Activated T-cell treated with anti-CD3 and anti-CD28 coated beads, Interleukin-2, amount 50 U/mL, for 24 hours (primary cell): ENCODE results near the gene CD22.
A peak's percentile ranks its signal among the peaks of the same experiment; 100 is the strongest.

ENCODE experiments used
- DNase-seq: peaks from one replicate; pipeline ENCODE4 v3.0.0-alpha.2; 2020
- H3K27ac Mint-ChIP-seq: 2 replicates; pipeline ENCODE4 v1.8.0; 2020; ENCODE audit warnings: mild to moderate bottlenecking, mixed read lengths
- H3K27me3 Mint-ChIP-seq: 2 replicates; pipeline ENCODE4 v1.8.0; 2020; ENCODE audit warnings: mixed read lengths
- H3K36me3 Mint-ChIP-seq: 2 replicates; pipeline ENCODE4 v1.8.0; 2020; ENCODE audit warnings: low read depth, mixed read lengths
- H3K4me1 Mint-ChIP-seq: 2 replicates; pipeline ENCODE4 v1.8.0; 2020; ENCODE audit warnings: low read depth, mixed read lengths
- H3K4me3 Mint-ChIP-seq: 2 replicates; pipeline ENCODE4 v1.8.0; 2020; ENCODE audit warnings: mild to moderate bottlenecking, moderate library complexity, mixed read lengths
- H3K9me3 Mint-ChIP-seq: 2 replicates; pipeline ENCODE4 v1.8.0; 2020; ENCODE audit warnings: mixed read lengths

The CD22 gene

GRCh38 chr19:35315883-35316282 is 13.1 kb upstream of the CD22 start:
- no peaks in the 10 kb centered on the region for H3K9me3 Mint-ChIP-seq
- H3K36me3 Mint-ChIP-seq = no peaks in the 10 kb centered on the region
- H3K27me3 Mint-ChIP-seq = peaks cover 8% of the 10 kb centered on the region
- peaks cover 11% of the 10 kb centered on the region for H3K4me1 Mint-ChIP-seq
- DNase-seq = no peak
- no peak overlapping the region for H3K4me3 Mint-ChIP-seq
- no peak overlapping the region for H3K27ac Mint-ChIP-seq

- Mint-ChIP-seq H3K4me3 (no peak overlapping the region), H3K36me3 (no peaks in the 10 kb centered on the region), H3K4me1 (peaks cover 11% of the 10 kb centered on the region), H3K27me3 (peaks cover 9% of the 10 kb centered on the region), H3K9me3 (no peaks in the 10 kb centered on the region), H3K27ac (no peak overlapping the region)
- DNase-seq = no peak
Measured at GRCh38 chr19:35316560-35316959, 12.4 kb upstream of the CD22 start.

GRCh38 chr19:35317464-35318043 is 11.4 kb upstream of the CD22 start:
- Mint-ChIP-seq H3K27ac (peak overlapping the region; percentile 19), H3K27me3 (peaks cover 9% of the 10 kb centered on the region), H3K4me3 (no peak overlapping the region), H3K9me3 (peaks cover 2% of the 10 kb centered on the region), H3K4me1 (peaks cover 11% of the 10 kb centered on the region), H3K36me3 (no peaks in the 10 kb centered on the region)
- no peak for DNase-seq

GRCh38 chr19:35318679-35319448 is 10.1 kb upstream of the CD22 start:
- no peak for DNase-seq
- Mint-ChIP-seq H3K9me3 (peaks cover 2% of the 10 kb centered on the region), H3K4me3 (no peak overlapping the region), H3K36me3 (no peaks in the 10 kb centered on the region), H3K27ac (peak overlapping the region; percentile 55), H3K27me3 (peaks cover 9% of the 10 kb centered on the region), H3K4me1 (peaks cover 11% of the 10 kb centered on the region)

- peaks cover 11% of the 10 kb centered on the region for H3K4me1 Mint-ChIP-seq
- no peak overlapping the region for H3K27ac Mint-ChIP-seq
- H3K4me3 Mint-ChIP-seq = no peak overlapping the region
- DNase-seq = no peak
- H3K9me3 Mint-ChIP-seq = peaks cover 2% of the 10 kb centered on the region
- peaks cover 9% of the 10 kb centered on the region for H3K27me3 Mint-ChIP-seq
- no peaks in the 10 kb centered on the region for H3K36me3 Mint-ChIP-seq
Measured at GRCh38 chr19:35320065-35320713, 8.8 kb upstream of the CD22 start.

GRCh38 chr19:35321291-35321690 is 7.7 kb upstream of the CD22 start:
- peaks cover 11% of the 10 kb centered on the region for H3K4me1 Mint-ChIP-seq
- H3K36me3 Mint-ChIP-seq = no peaks in the 10 kb centered on the region
- no peak overlapping the region for H3K27ac Mint-ChIP-seq
- no peak overlapping the region for H3K4me3 Mint-ChIP-seq
- peaks cover 9% of the 10 kb centered on the region for H3K27me3 Mint-ChIP-seq
- DNase-seq = no peak
- H3K9me3 Mint-ChIP-seq = peaks cover 2% of the 10 kb centered on the region

- no peak overlapping the region for H3K27ac Mint-ChIP-seq
- H3K9me3 Mint-ChIP-seq = peaks cover 2% of the 10 kb centered on the region
- H3K4me3 Mint-ChIP-seq = no peak overlapping the region
- no peaks in the 10 kb centered on the region for H3K36me3 Mint-ChIP-seq
- peaks cover 9% of the 10 kb centered on the region for H3K27me3 Mint-ChIP-seq
- H3K4me1 Mint-ChIP-seq = peaks cover 11% of the 10 kb centered on the region
- DNase-seq = no peak
Measured at GRCh38 chr19:35322014-35322413, 7.0 kb upstream of the CD22 start.

GRCh38 chr19:35327642-35328041 is 1.3 kb upstream of the CD22 start:
- H3K27ac Mint-ChIP-seq = no peak overlapping the region
- H3K4me3 Mint-ChIP-seq = no peak overlapping the region
- H3K36me3 Mint-ChIP-seq = no peaks in the 10 kb centered on the region
- DNase-seq = no peak
- peaks cover 10% of the 10 kb centered on the region for H3K4me1 Mint-ChIP-seq
- peaks cover 9% of the 10 kb centered on the region for H3K27me3 Mint-ChIP-seq
- H3K9me3 Mint-ChIP-seq = no peaks in the 10 kb centered on the region

GRCh38 chr19:35329323-35329722 is 336 bp downstream of the CD22 start:
- H3K4me1 Mint-ChIP-seq = peaks cover 24% of the 10 kb centered on the region
- DNase-seq = no peak
- H3K27me3 Mint-ChIP-seq = peaks cover 9% of the 10 kb centered on the region
- H3K9me3 Mint-ChIP-seq = no peaks in the 10 kb centered on the region
- H3K27ac Mint-ChIP-seq = no peak overlapping the region
- H3K4me3 Mint-ChIP-seq = no peak overlapping the region
- H3K36me3 Mint-ChIP-seq = no peaks in the 10 kb centered on the region

- H3K27me3 Mint-ChIP-seq = peaks cover 9% of the 10 kb centered on the region
- no peaks in the 10 kb centered on the region for H3K36me3 Mint-ChIP-seq
- no peak for DNase-seq
- peaks cover 29% of the 10 kb centered on the region for H3K4me1 Mint-ChIP-seq
- H3K9me3 Mint-ChIP-seq = no peaks in the 10 kb centered on the region
- H3K27ac Mint-ChIP-seq = no peak overlapping the region
- H3K4me3 Mint-ChIP-seq = no peak overlapping the region
Measured at GRCh38 chr19:35330475-35330874, 1.5 kb downstream of the CD22 start.

- Mint-ChIP-seq H3K4me1 (peaks cover 29% of the 10 kb centered on the region), H3K27ac (no peak overlapping the region), H3K27me3 (peaks cover 11% of the 10 kb centered on the region), H3K4me3 (no peak overlapping the region), H3K9me3 (no peaks in the 10 kb centered on the region), H3K36me3 (no peaks in the 10 kb centered on the region)
- no peak for DNase-seq
Measured at GRCh38 chr19:35331551-35332214, 2.7 kb downstream of the CD22 start.

GRCh38 chr19:35332817-35333216 is 3.8 kb downstream of the CD22 start:
- Mint-ChIP-seq H3K9me3 (no peaks in the 10 kb centered on the region), H3K36me3 (no peaks in the 10 kb centered on the region), H3K4me3 (no peak overlapping the region), H3K27ac (peak overlapping the region; percentile 30), H3K4me1 (peaks cover 29% of the 10 kb centered on the region), H3K27me3 (peaks cover 11% of the 10 kb centered on the region)
- no peak for DNase-seq

GRCh38 chr19:35334144-35334753 is 5.3 kb downstream of the CD22 start:
- no peak for DNase-seq
- H3K4me1 Mint-ChIP-seq = peaks cover 22% of the 10 kb centered on the region
- peaks cover 11% of the 10 kb centered on the region for H3K27me3 Mint-ChIP-seq
- H3K4me3 Mint-ChIP-seq = no peak overlapping the region
- no peak overlapping the region for H3K27ac Mint-ChIP-seq
- H3K36me3 Mint-ChIP-seq = no peaks in the 10 kb centered on the region
- no peaks in the 10 kb centered on the region for H3K9me3 Mint-ChIP-seq

GRCh38 chr19:35336166-35336955 is 7.4 kb downstream of the CD22 start:
- no peaks in the 10 kb centered on the region for H3K36me3 Mint-ChIP-seq
- peaks cover 2% of the 10 kb centered on the region for H3K27me3 Mint-ChIP-seq
- H3K4me3 Mint-ChIP-seq = no peak overlapping the region
- no peak for DNase-seq
- no peaks in the 10 kb centered on the region for H3K9me3 Mint-ChIP-seq
- peaks cover 22% of the 10 kb centered on the region for H3K4me1 Mint-ChIP-seq
- H3K27ac Mint-ChIP-seq = no peak overlapping the region
